HG03558 (cell line): ENCODE results near the gene MAGEA4.
"Not testable (repeated sequence)": the region's sequence is repeated elsewhere in the genome, so short reads cannot be mapped to it uniquely, and the experiment has no call there.

Source experiments
- ATAC-seq: cut with Tn5 transposase; IDR thresholded peaks from one replicate; pipeline ENCODE4 v1.9.1; 2021; ENCODE audit warnings: moderate number of reproducible peaks; ENCODE audit not compliant: unreplicated experiment; ENCODE audit errors: extremely low read depth

MAGEA4 gene

GRCh38 chrX:151912780-151913179 lies at the start of gene MAGEA4:
Gene MAGEA4 (plus strand): TSS chrX:151912889. CDS start chrX:151923665, 10,776 bp downstream.
- no peak for ATAC-seq

- no peak for ATAC-seq
Observed at GRCh38 chrX:151870602-151871001, 42.1 kb upstream of the MAGEA4 start.

DNA sequence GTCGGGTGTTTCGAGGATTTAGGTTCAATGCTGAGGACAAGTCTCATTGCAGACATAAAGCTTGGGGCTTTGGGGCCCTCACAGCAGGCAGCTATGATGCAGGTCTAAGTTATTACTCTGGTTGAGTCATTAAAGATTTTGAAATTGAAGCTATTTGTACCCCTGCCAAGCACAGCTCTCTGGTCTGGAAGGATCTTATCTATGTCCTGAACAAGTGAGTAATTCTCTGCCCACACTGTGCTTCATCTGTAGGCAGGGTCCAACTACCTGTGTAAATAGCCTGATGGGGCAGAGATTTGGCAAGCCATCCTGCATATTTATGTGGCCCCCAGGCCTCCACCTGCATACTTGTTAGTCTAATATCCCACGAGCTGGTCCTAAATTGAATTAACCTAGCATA lies 41.4 kb upstream of the MAGEA4 start:
- ATAC-seq = no peak

DNA sequence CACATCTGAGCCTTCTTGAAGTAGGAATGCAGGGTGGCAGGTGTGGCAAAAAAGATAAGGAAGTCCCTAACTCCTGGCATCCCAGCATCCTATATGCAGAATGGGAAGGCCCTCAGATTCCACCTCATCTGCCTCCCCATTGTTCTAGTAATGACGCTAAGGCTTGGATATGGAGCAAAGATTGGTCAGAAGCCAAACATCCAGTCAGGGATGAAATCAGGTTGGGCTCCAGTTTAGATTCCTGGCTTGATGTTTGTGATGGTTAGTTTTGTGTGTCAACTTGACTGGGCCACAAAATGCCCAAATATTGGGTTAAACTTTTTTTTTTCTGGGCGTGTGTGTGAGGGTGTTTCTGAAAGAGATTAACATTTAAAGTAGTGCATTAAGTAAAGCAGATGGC lies 39.6 kb upstream of the MAGEA4 start:
- ATAC-seq = no peak

- no peak for ATAC-seq
Observed at GRCh38 chrX:151875270-151876026, 37.2 kb upstream of the MAGEA4 start.

GRCh38 chrX:151878574-151878973 lies 34.1 kb upstream of the MAGEA4 start:
- no peak for ATAC-seq

DNA sequence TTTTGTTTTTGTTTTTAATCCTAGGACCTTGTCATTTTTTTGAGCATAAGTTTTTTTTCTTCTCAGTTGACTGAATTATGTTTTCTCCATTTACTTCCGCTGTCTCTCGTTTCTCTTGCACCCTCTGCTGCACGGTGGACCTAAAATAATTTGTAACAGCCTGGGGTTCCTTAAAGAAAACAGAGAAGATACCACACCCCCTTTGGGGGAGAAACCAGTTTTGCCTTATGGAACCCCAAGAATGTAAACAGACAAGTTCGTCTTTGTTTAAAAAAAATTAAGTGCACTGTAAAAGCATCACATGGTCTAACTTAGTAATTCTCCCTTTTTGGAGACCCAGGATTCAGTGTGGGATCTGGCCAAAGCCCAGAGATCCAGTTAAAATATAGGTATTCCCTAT lies 32.8 kb upstream of the MAGEA4 start:
- no peak for ATAC-seq

DNA sequence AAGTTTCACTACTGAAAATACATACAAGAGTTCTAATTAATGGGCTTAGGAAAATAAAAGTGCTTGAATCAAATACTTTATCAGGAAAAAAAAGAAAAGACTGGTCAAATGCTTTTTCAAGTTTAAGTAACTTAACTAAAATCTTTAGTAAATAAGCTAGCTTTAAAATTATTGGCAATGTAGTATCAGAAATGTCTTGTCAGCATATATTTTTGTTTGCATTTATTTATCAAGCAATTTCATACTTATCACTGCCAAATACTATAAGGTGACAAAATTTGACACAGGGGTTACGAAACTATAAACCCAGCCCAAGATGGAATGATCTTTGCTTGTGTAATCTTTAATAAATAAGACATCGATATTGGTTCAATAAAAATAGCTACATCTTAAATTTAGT lies 31.8 kb upstream of the MAGEA4 start:
- ATAC-seq = no peak

DNA sequence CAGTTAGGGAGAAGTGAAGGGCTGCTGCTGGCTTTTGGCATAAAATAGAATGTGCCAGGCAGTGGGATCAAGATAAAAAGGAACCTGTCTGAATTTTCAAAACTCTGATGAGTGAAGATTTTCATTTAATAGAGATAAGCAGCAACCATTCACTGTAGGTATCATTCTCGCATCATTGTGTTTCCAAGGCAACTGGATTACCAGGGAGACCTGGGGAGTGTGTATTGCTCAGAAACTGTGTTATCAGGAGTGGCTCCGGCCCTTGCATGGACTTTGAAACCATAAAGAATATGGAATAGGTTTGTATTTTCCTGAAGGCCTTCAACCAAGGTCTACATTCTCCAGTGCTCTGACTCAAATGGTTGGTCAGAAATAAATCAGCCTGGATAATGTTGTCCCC lies 23.3 kb upstream of the MAGEA4 start:
- ATAC-seq = no peak

DNA sequence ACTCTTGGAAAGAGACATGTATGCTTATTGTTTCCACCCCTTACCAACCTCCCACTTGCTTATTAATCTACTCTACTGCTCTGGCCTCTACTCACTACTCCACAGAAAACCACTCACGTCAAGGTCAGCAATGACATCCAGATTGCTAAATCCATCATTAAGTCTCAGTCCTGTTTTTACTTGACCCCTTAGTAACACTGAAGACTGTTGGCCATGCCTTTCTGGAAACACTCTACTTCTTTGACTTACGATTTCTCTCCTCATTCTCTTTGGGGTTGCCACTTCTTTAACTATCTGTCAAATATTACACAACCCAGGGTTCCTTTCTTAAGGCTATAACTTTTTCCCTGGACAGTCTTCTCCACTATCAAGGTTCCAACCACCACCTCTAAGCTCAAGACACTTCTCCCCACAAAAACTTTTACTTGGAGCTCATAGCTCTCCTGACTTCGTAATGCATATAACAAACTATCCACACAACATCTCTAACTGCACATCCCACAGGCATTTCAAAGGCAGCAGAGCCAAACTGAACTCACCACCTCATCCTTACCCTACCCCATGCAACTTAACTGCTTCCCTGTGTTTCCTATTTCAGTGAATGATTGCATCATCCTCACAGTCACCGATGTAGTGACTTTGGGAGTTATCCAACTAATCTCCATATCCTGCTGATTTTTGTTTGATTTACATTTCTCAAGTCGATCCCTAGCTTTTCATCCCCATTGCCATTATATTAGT lies 15.8 kb upstream of the MAGEA4 start:
- ATAC-seq = no peak

- no peak for ATAC-seq
Observed at GRCh38 chrX:151899622-151900021, 13.1 kb upstream of the MAGEA4 start.

DNA sequence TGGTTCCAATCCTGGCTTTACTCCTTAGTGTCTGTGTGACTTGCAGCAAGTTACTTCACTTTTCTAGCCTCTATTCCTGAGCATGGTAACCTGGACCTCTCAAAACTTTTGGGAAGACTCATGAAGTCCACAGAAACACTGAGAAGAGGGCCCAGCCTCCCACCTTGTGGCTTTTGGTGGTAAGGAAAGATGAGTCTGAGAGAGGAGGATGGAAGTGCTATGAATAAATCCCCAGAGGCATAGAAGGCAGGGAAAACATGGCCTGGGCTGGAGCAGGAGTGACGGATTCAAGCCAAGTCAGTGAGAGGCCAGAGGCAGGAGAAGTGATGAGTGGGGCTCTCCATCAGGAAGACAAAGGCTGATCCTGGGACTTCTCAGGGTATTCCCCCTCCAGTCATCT lies 10.9 kb upstream of the MAGEA4 start:
- no peak for ATAC-seq

GRCh38 chrX:151902813-151903591 lies 9.7 kb upstream of the MAGEA4 start:
- no peak for ATAC-seq

DNA sequence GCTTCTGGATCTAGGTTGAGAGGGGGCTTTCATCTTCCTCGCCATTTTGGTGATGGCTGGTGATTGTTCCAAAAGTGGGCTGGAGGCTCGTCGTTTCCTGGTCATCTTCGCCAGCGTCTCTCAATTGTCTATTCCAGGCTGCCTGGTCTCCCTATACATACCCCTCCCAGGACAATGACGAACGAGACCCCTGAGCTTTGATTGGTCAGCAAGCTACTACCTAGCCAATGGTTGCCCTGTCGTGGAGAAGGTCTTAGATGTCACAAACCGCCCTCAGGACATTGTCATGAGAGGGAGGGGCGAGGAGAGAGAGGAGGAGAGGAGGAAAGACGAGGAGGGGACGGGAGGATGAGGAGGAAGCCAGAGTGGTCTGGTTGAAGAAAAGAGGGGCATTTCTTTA lies 7.7 kb upstream of the MAGEA4 start:
- no peak for ATAC-seq

DNA sequence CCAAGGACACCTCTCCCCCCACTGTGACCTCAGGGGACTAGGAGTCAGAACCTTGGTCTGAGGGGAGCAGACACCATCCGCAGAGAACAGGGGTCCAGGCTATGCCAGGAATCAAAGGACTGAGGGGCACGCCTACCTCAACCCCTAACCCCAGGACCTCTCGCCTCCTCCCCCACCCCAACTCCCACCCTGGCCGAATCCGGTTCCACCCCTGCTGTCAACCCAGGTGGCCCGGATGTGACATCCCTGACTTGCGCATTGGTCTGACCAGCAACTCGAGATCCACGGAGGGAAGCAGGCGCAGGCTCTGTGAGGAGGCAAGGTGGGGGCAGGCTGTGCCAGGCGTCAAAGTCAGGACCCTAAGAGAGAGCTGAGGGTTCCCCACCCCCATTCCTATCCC lies 468 bp upstream of the MAGEA4 start:
- ATAC-seq = no peak

- not testable (repeated sequence) for ATAC-seq
Observed at GRCh38 chrX:151918736-151919135, 6.0 kb downstream of the MAGEA4 start.

- no peak for ATAC-seq
Observed at GRCh38 chrX:151919610-151920009, 6.9 kb downstream of the MAGEA4 start.

DNA sequence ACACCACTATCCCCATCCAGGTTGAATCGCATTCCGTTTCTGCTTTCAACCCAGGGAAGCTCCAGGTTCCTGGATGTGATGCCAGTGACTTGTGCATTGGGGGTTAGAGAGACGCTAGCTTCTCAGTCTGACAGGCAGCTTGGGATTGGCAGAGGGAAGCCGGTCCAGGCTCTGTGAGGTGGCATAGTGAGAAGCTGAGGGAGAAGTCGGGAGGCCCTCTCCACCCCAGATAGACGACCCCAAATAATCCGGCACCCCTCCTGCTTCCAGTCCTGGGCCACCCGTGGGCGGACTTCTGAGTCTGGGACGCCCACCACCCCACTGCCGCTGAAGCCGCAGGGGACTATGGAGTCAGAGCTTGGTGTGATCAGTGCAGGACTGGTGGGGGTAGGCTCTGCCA lies 7.4 kb downstream of the MAGEA4 start:
- ATAC-seq = no peak

DNA sequence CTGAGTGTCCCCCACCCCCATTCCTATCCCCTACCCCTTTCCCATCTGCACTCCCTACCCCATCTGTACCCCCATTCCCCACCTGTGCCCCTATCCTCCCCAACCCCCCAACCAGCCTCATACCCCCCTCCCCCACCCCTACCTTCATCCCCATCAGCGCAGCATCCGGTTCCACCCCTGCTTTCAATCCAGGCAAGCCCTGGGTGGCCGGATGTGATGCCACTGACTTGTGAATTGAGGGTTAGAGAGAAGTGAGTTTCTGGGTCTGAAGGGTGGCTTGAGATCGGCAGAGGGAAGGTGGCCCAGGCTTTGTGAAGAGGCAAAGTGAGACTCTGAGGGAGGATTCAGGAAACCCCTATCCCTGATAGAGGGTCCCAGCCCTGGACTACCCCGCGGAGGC lies 7.8 kb downstream of the MAGEA4 start:
- ATAC-seq = no peak

DNA sequence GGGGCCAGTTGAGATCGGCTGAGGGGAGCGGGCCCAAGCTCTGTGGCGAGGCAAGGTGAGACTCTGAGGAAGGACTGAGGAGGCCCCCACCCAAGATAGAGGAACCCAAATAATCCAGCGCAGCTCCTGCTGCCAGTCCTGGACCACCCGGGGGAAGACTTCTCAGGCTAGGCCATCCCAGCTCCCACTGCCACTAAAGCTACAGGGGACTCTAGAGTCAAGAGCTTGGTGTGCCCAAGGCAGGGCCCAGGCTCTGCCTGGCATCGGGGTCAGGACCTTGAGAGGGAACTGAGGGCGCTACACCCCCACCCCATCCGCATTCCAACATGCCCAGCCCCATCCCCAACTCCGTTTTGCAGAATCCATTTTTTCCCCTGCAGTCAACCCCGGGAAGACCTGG lies 8.6 kb downstream of the MAGEA4 start:
- ATAC-seq = no peak

DNA sequence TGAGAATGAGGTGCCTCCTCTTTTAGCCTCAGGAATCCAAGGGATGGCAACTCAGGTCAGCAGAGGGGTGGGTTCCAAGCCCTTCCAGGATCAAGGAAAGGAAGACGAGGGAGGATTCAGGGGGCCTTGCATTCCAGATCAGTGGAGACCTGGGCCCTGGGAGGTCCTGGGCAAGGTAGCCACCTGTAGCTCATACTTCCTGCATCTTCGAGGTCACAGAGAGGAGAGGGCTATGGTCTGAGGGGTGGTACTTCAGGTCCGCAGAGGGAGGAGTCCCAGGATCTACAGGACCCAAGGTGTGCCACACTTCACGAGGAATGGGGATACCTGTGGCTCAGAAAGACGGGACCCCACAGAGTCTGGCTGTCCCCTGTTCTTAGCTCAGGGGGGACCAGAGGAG lies 9.2 kb downstream of the MAGEA4 start:
- ATAC-seq = no peak
